Activated CD4-positive, alpha-beta T cell treated with anti-CD3 and anti-CD28 coated beads for 36 hours (primary cell): ENCODE results near the gene PINK1. TPM values are rescaled to one million over a fixed set of nuclear protein-coding genes. Genes with fewer than 3 reads are reported as not detected.

Experiments
- ATAC-seq: fragments of 200-7000 bp; cut with Tn5 transposase; one replicate; pipeline ENCODE4 v1.10.0; 2021; ENCODE audit warnings: mild to moderate bottlenecking, moderate library complexity
- CTCF ChIA-PET: fragments of 350-600 bp; sonication (Branson Sonifier 250); formaldehyde crosslinking; loops from one replicate; lab custom pipeline; 2021; ENCODE audit warnings: antibody characterized with exemption; lab: Charles Lee
- POLR2A ChIA-PET: fragments of 350-600 bp; sonication (Branson Sonifier 250); formaldehyde crosslinking; loops from one replicate; lab custom pipeline; 2021; ENCODE audit warnings: antibody characterized with exemption, inconsistent platforms; lab: Charles Lee
- DNase-seq: peaks from one replicate; pipeline ENCODE4 v3.0.0-alpha.2; 2020
- H3K27ac Mint-ChIP-seq: one replicate; pipeline ENCODE4 v1.8.0; 2021; ENCODE audit warnings: mixed read lengths
- H3K27me3 Mint-ChIP-seq: one replicate; pipeline ENCODE4 v1.8.0; 2021; ENCODE audit warnings: mixed read lengths
- H3K36me3 Mint-ChIP-seq: one replicate; pipeline ENCODE4 v1.8.0; 2021; ENCODE audit warnings: low read depth, mixed read lengths
- H3K4me1 Mint-ChIP-seq: one replicate; pipeline ENCODE4 v1.8.0; 2021; ENCODE audit warnings: mixed read lengths
- H3K4me3 Mint-ChIP-seq: one replicate; pipeline ENCODE4 v1.8.0; 2021; ENCODE audit warnings: mild to moderate bottlenecking, moderate library complexity, mixed read lengths
- H3K9me3 Mint-ChIP-seq: one replicate; pipeline ENCODE4 v1.8.0; 2021; ENCODE audit warnings: low read depth, mixed read lengths
- intact Hi-C, 2 experiments: fragments of 100-400 bp; cut with DNase I in 1 of 2; cut with micrococcal nuclease in 1 of 2; formaldehyde crosslinking; loops; one replicate each; pipeline versions ENCODE4 v1.14.2 to v1.15.1; 2022 to 2024; cut with DNase I, micrococcal nuclease
- total RNA-seq, 2 experiments: library from RNA; stranded (reverse); gene quantifications; one replicate each; pipeline ENCODE4 v1.2.3, GENCODE V29; 2021

The PINK1 gene
- total RNA-seq, 2 experiments from 2014 or later: 2.5 to 3.2 TPM

GRCh38 chr1:20648946-20649345, 15.7 kb downstream of the PINK1 start:
- CTCF ChIA-PET: interaction anchor here (1.1 kb wide), 1 partner anchor 8 kb away, joined by 4 read pairs; no protein-coding TSS in a partner anchor

GRCh38 chr1:20652300-20652699, 19.0 kb downstream of the PINK1 start:
- Mint-ChIP-seq H3K9me3 (no peaks in the 10 kb centered on the region), H3K27ac (no peak overlapping the region), H3K27me3 (no peaks in the 10 kb centered on the region), H3K4me1 (no peaks in the 10 kb centered on the region), H3K36me3 (peaks cover 61% of the 10 kb centered on the region), H3K4me3 (no peak overlapping the region)
- no peak for DNase-seq
- ATAC-seq: no peak
- intact Hi-C loops: no loop called here
- ChIA-PET CTCF (no interaction called here), POLR2A (no interaction called here)

More at GRCh38 chr1:20648946-20649345, 15.7 kb downstream of the PINK1 start:
- no peak overlapping the region for H3K4me3 Mint-ChIP-seq
- no peak for ATAC-seq
- H3K27me3 Mint-ChIP-seq: no peaks in the 10 kb centered on the region
- H3K4me1 Mint-ChIP-seq: no peaks in the 10 kb centered on the region
- intact Hi-C loops: no loop called here
- POLR2A ChIA-PET: interaction anchor here (0.7 kb wide), 1 partner anchor 35 kb away, joined by 3 read pairs; no protein-coding TSS in a partner anchor
- no peak for DNase-seq
- no peaks in the 10 kb centered on the region for H3K9me3 Mint-ChIP-seq
- no peak overlapping the region for H3K27ac Mint-ChIP-seq
- peaks cover 35% of the 10 kb centered on the region for H3K36me3 Mint-ChIP-seq

GRCh38 chr1:20654104-20654690, 20.9 kb downstream of the PINK1 start:
- no peaks in the 10 kb centered on the region for H3K27me3 Mint-ChIP-seq
- peaks cover 15% of the 10 kb centered on the region for H3K4me1 Mint-ChIP-seq
- intact Hi-C loops: no loop called here
- no peak for DNase-seq
- POLR2A ChIA-PET: interaction anchor here (0.7 kb wide), 1 partner anchor 8 kb away, joined by 4 read pairs; no protein-coding TSS in a partner anchor
- CTCF ChIA-PET: no interaction called here
- peaks cover 61% of the 10 kb centered on the region for H3K36me3 Mint-ChIP-seq
- H3K4me3 Mint-ChIP-seq: no peak overlapping the region
- no peaks in the 10 kb centered on the region for H3K9me3 Mint-ChIP-seq
- no peak for ATAC-seq
- H3K27ac Mint-ChIP-seq: no peak overlapping the region

GRCh38 chr1:20657024-20657423, 23.8 kb downstream of the PINK1 start:
- no peaks in the 10 kb centered on the region for H3K9me3 Mint-ChIP-seq
- CTCF ChIA-PET: interaction anchor here (0.6 kb wide), 1 partner anchor 615 kb away, joined by 3 read pairs; no protein-coding TSS in a partner anchor
- peaks cover 64% of the 10 kb centered on the region for H3K36me3 Mint-ChIP-seq
- no peaks in the 10 kb centered on the region for H3K27me3 Mint-ChIP-seq
- no peak overlapping the region for H3K4me3 Mint-ChIP-seq
- H3K27ac Mint-ChIP-seq: peak overlapping the region; percentile 63
- no peak for ATAC-seq
- peaks cover 28% of the 10 kb centered on the region for H3K4me1 Mint-ChIP-seq
- DNase-seq: no peak
- intact Hi-C loops: no loop called here
- POLR2A ChIA-PET: no interaction called here

GRCh38 chr1:20658166-20658915, 25.1 kb downstream of the PINK1 start:
- H3K4me1 Mint-ChIP-seq: peaks cover 35% of the 10 kb centered on the region
- no peak overlapping the region for H3K4me3 Mint-ChIP-seq
- intact Hi-C loops: no loop called here
- ChIA-PET CTCF (interaction anchor here (1.0 to 1.8 kb wide), 2 partner anchors 20 to 24 kb away, joined by 3 to 4 read pairs; no protein-coding TSS in a partner anchor), POLR2A (no interaction called here)
- no peaks in the 10 kb centered on the region for H3K9me3 Mint-ChIP-seq
- H3K36me3 Mint-ChIP-seq: peaks cover 53% of the 10 kb centered on the region
- H3K27me3 Mint-ChIP-seq: no peaks in the 10 kb centered on the region
- ATAC-seq (no peak), DNase-seq (no peak)
- peak overlapping the region; percentile 100 for H3K27ac Mint-ChIP-seq

- peaks cover 39% of the 10 kb centered on the region for H3K36me3 Mint-ChIP-seq
- DNase-seq: no peak
- H3K4me3 Mint-ChIP-seq: peak overlapping the region; percentile 91
- H3K27me3 Mint-ChIP-seq: no peaks in the 10 kb centered on the region
- H3K4me1 Mint-ChIP-seq: peaks cover 35% of the 10 kb centered on the region
- H3K9me3 Mint-ChIP-seq: no peaks in the 10 kb centered on the region
- CTCF ChIA-PET: interaction anchor here (1.0 to 5.2 kb wide), 5 partner anchors 15 to 29 kb away, joined by 3 to 24 read pairs (median 4); partner anchors contain the start of gene PINK1
- intact Hi-C loops: loop anchor here in 1 of 2 experiments (2.0 to 5.0 kb wide), 3 partner anchors 36 to 778 kb away; partner anchors contain the start of gene OTUD3
- ATAC-seq: no peak
- POLR2A ChIA-PET: no interaction called here
- peak overlapping the region; percentile 100 for H3K27ac Mint-ChIP-seq
Observed at GRCh38 chr1:20660363-20660762, 27.1 kb downstream of the PINK1 start.

GRCh38 chr1:20660847-20661206, 27.6 kb downstream of the PINK1 start:
- DNase-seq (peak; percentile 41), ATAC-seq (peak; percentile 1)
- H3K36me3 Mint-ChIP-seq: peaks cover 35% of the 10 kb centered on the region
- H3K27ac Mint-ChIP-seq: peak overlapping the region; percentile 100
- POLR2A ChIA-PET: interaction anchor here (0.5 kb wide), 1 partner anchor 158 kb away, joined by 4 read pairs; no protein-coding TSS in a partner anchor
- H3K27me3 Mint-ChIP-seq: no peaks in the 10 kb centered on the region
- CTCF ChIA-PET: interaction anchor here (0.8 to 5.2 kb wide), 8 partner anchors 15 to 535 kb away, joined by 3 to 24 read pairs (median 4); partner anchors contain the start of gene PINK1
- peak overlapping the region; percentile 91 for H3K4me3 Mint-ChIP-seq
- intact Hi-C loops: loop anchor here (1.0 to 5.0 kb wide), 10 partner anchors 28 to 779 kb away; partner anchors contain the start of genes PINK1 (in 2 of the 2), EIF4G3 (in 1 of the 2), MUL1 (in 1 of the 2) and OTUD3 (in 1 of the 2)
- no peaks in the 10 kb centered on the region for H3K9me3 Mint-ChIP-seq
- H3K4me1 Mint-ChIP-seq: peaks cover 35% of the 10 kb centered on the region

GRCh38 chr1:20661207-20662109, 28.2 kb downstream of the PINK1 start, which contains the start of gene DDOST:
DDOST (minus strand) TSS chr1:20661369; CDS start chr1:20661350, 19 bp downstream.
- Mint-ChIP-seq H3K27me3 (no peaks in the 10 kb centered on the region), H3K9me3 (no peaks in the 10 kb centered on the region), H3K27ac (peak within 1 kb of the TSS; percentile 100), H3K4me3 (peak within 1 kb of the TSS; percentile 91), H3K36me3 (peaks cover 29% of the 10 kb centered on the region), H3K4me1 (peaks cover 35% of the 10 kb centered on the region)
- CTCF ChIA-PET: interaction anchor here (0.7 to 5.2 kb wide), 6 partner anchors 27 to 534 kb away, joined by 3 to 24 read pairs (median 4); partner anchors contain the start of gene PINK1
- DNase-seq (peak; percentile 97), ATAC-seq (peak; percentile 97)
- POLR2A ChIA-PET: interaction anchor here (0.5 to 0.9 kb wide), 4 partner anchors 125 to 676 kb away, joined by 3 to 7 read pairs (median 4); partner anchors contain the start of gene HP1BP3
- intact Hi-C loops: loop anchor here (1.0 to 5.0 kb wide), 10 partner anchors 28 to 779 kb away; partner anchors contain the start of genes PINK1 (in 2 of the 2), EIF4G3 (in 1 of the 2), MUL1 (in 1 of the 2) and OTUD3 (in 1 of the 2)

- DNase-seq (no peak), ATAC-seq (no peak)
- ChIA-PET CTCF (interaction anchor here (0.7 to 5.2 kb wide), 5 partner anchors 28 to 534 kb away, joined by 4 to 24 read pairs (median 4); partner anchors contain the start of gene PINK1), POLR2A (interaction anchor here (0.6 to 0.9 kb wide), 2 partner anchors 125 to 676 kb away, joined by 3 to 4 read pairs; partner anchors contain the start of gene HP1BP3)
- H3K9me3 Mint-ChIP-seq: no peaks in the 10 kb centered on the region
- intact Hi-C loops: loop anchor here in 1 of 2 experiments (5.0 kb wide), 1 partner anchor 780 kb away; the partner anchor contains the start of gene OTUD3
- H3K4me3 Mint-ChIP-seq: peak overlapping the region; percentile 91
- H3K27ac Mint-ChIP-seq: peak overlapping the region; percentile 100
- peaks cover 38% of the 10 kb centered on the region for H3K4me1 Mint-ChIP-seq
- peaks cover 23% of the 10 kb centered on the region for H3K36me3 Mint-ChIP-seq
- no peaks in the 10 kb centered on the region for H3K27me3 Mint-ChIP-seq
Observed at GRCh38 chr1:20662110-20662475, 28.8 kb downstream of the PINK1 start.

- intact Hi-C loops: loop anchor here in 1 of 2 experiments (5.0 kb wide), 1 partner anchor 781 kb away; the partner anchor contains the start of gene OTUD3
- no peak overlapping the region for H3K4me3 Mint-ChIP-seq
- H3K27ac Mint-ChIP-seq: no peak overlapping the region
- ATAC-seq (no peak), DNase-seq (no peak)
- peaks cover 32% of the 10 kb centered on the region for H3K4me1 Mint-ChIP-seq
- ChIA-PET POLR2A (interaction anchor here (1.0 kb wide), 1 partner anchor 16 kb away, joined by 3 read pairs; no protein-coding TSS in a partner anchor), CTCF (interaction anchor here (5.2 kb wide), 1 partner anchor 29 kb away, joined by 24 read pairs; the partner anchor contains the start of gene PINK1)
- H3K27me3 Mint-ChIP-seq: no peaks in the 10 kb centered on the region
- H3K36me3 Mint-ChIP-seq: peaks cover 17% of the 10 kb centered on the region
- H3K9me3 Mint-ChIP-seq: no peaks in the 10 kb centered on the region
Observed at GRCh38 chr1:20663365-20663764, 30.1 kb downstream of the PINK1 start.
